MM.1S (cell line): Measurements from ENCODE around the gene LAMC1.

Experiments
- CTCF ChIP-seq: fragments of 300-600 bp; sonication (generic); IDR thresholded peaks from 2 replicates; pipeline ENCODE4 v1.5.1; 2016; ENCODE audit warnings: antibody characterized with exemption, low read length, mixed read lengths
- EZH2 ChIP-seq: fragments of 300-600 bp; sonication (generic); optimal IDR thresholded peaks from 2 replicates; pipeline ENCODE3; 2017; ENCODE audit warnings: low read depth, mild to moderate bottlenecking, antibody characterized with exemption, low read length, mixed read lengths

- TF ChIP-seq CTCF (no peak), EZH2 (no peak)
Measured at GRCh38 chr1:183131166-183131565, 107.9 kb downstream of the LAMC1 start.
